GM12878 (cell line): ENCODE results near the gene CDC42BPB. TPM values are rescaled to one million over a fixed set of nuclear protein-coding genes. Genes with fewer than 3 reads are reported as not detected.
A peak's percentile ranks its signal among the peaks of the same experiment; 100 is the strongest.

Source experiments
- ATAC-seq: fragments of 200-7000 bp; cut with Tn5 transposase; 3 replicates; pipeline ENCODE4 v1.9.1; 2020; ENCODE audit warnings: mild to moderate bottlenecking, moderate library complexity
- BruUV-seq: library from RNA; stranded (reverse); fragments of 400-500 nt; replicated peaks from 2 replicates; lab custom pipeline; 2021; lab: Mats Ljungman, UMichigan
- CTCF ChIA-PET: fragments of 300-600 bp; sonication (Branson Sonifier 250); formaldehyde crosslinking; extraction: SDS; loops from one replicate; lab custom pipeline; 2021; ENCODE audit warnings: inconsistent platforms; lab: Yijun Ruan, JAX
- POLR2A ChIA-PET: fragments of 350-600 bp; formaldehyde crosslinking; extraction: SDS; loops from one replicate; lab custom pipeline; 2021; ENCODE audit warnings: inconsistent platforms; lab: Charles Lee
- RAD21 ChIA-PET: fragments of 300-600 bp; sonication (Branson Sonifier 250); formaldehyde crosslinking; loops from one replicate; lab custom pipeline; 2023; ENCODE audit warnings: antibody characterized with exemption; ENCODE audit not compliant: unreplicated experiment; lab: Charles Lee
- SMC1A ChIA-PET: fragments of 300-600 bp; sonication (Branson Sonifier 250); formaldehyde crosslinking; loops from one replicate; lab custom pipeline; 2023; ENCODE audit not compliant: unreplicated experiment, uncharacterized antibody; lab: Charles Lee
- DNase-seq: peaks from one replicate; pipeline ENCODE4 v3.0.0-alpha.2; 2011; ENCODE audit warnings: low read depth, low spot score
- FAIRE-seq: peaks from 3 replicates; lab custom pipeline; 2011; peaks lifted over from hg19 to GRCh38; lab: Jason Lieb, UNC
- H2AFZ ChIP-seq: 2 replicates; pipeline ENCODE4 v1.6.0; 2011; ENCODE audit warnings: low read depth, low read length, control low read depth; ENCODE audit not compliant: control insufficient read depth
- H3K27ac ChIP-seq: 2 replicates; pipeline ENCODE4 v1.5.1; 2011; ENCODE audit warnings: control low read depth; ENCODE audit not compliant: control insufficient read depth, insufficient read depth
- H3K27me3 ChIP-seq, 2 experiments: replicated peaks in 1 of 2; 2 replicates each; pipeline versions ENCODE4 v1.6.0 to v1.6.1; 2011; ENCODE audit warnings: low read length in 1 of 2; ENCODE audit not compliant: control insufficient read depth in 2 of 2, insufficient read depth in 2 of 2
- H3K36me3 ChIP-seq, 2 experiments: 2 replicates each; pipeline ENCODE4 v1.5.1; 2011; ENCODE audit warnings: low read length in 1 of 2; ENCODE audit not compliant: control insufficient read depth in 2 of 2, insufficient read depth in 2 of 2
- H3K4me1 ChIP-seq: 2 replicates; pipeline ENCODE4 v1.6.1; 2011; ENCODE audit warnings: mild to moderate bottlenecking, low read length, moderate library complexity, mixed read lengths; ENCODE audit not compliant: control insufficient read depth, insufficient read depth
- H3K4me2 ChIP-seq: 2 replicates; pipeline ENCODE4 v1.6.0; 2011; ENCODE audit warnings: control low read depth; ENCODE audit not compliant: control insufficient read depth, insufficient read depth
- H3K4me3 ChIP-seq: fragments of 200-600 bp; sonication (generic); 2 replicates; pipeline ENCODE4 v1.5.1; 2016
- H3K79me2 ChIP-seq: 2 replicates; pipeline ENCODE4 v1.6.0; 2011; ENCODE audit warnings: low read length; ENCODE audit not compliant: control insufficient read depth, insufficient read depth
- H3K9ac ChIP-seq: 2 replicates; pipeline ENCODE4 v1.8.0; 2011; ENCODE audit warnings: low read length, control low read depth, mixed read lengths; ENCODE audit not compliant: control insufficient read depth, insufficient read depth
- H3K9me3 ChIP-seq: replicated peaks from 3 replicates; pipeline ENCODE4 v1.5.1; 2011; ENCODE audit warnings: mild to moderate bottlenecking, low read length; ENCODE audit not compliant: control insufficient read depth, insufficient read depth
- H4K20me1 ChIP-seq: 2 replicates; pipeline ENCODE4 v1.6.0; 2011; ENCODE audit not compliant: control insufficient read depth, insufficient read depth
- ASH2L ChIP-seq: fragments of 300-600, 200-600 bp; sonication (generic); IDR thresholded peaks from 2 replicates; pipeline ENCODE4 v1.6.1; 2017; ENCODE audit warnings: low read depth, mild to moderate bottlenecking, borderline replicate concordance
- BACH1 ChIP-seq: fragments of 450-650 bp; IDR thresholded peaks from 2 replicates; pipeline ENCODE4 v1.6.1; 2017; ENCODE audit warnings: mild to moderate bottlenecking, borderline replicate concordance
- CREB1 ChIP-seq: IDR thresholded peaks from 2 replicates; pipeline ENCODE4 v1.6.1; 2012; ENCODE audit warnings: low read depth, mild to moderate bottlenecking, inconsistent platforms
- CUX1 ChIP-seq: IDR thresholded peaks from 2 replicates; pipeline ENCODE4 v1.6.1; 2012; ENCODE audit warnings: improper control_type of control experiment, low read depth, low read length; ENCODE audit not compliant: insufficient replicate concordance
- E2F8 ChIP-seq: fragments of 450-650 bp; IDR thresholded peaks from 2 replicates; pipeline ENCODE4 v1.6.1; 2018; ENCODE audit warnings: mild to moderate bottlenecking, low read depth, moderate library complexity; ENCODE audit not compliant: partially characterized antibody
- GATAD2B ChIP-seq: fragments of 450-650 bp; conservative IDR thresholded peaks from 2 replicates; pipeline ENCODE4 v1.6.1; 2017; ENCODE audit warnings: low read depth, mild to moderate bottlenecking, moderate library complexity
- KAT2A ChIP-seq: conservative IDR thresholded peaks from 2 replicates; pipeline ENCODE4 v1.6.1; 2011; ENCODE audit warnings: low read depth, low read length; ENCODE audit not compliant: control insufficient read depth
- MEF2A ChIP-seq: IDR thresholded peaks from 2 replicates; pipeline ENCODE4 v1.6.1; 2011; ENCODE audit warnings: low read depth, mild to moderate bottlenecking, low read length, moderate library complexity; ENCODE audit not compliant: insufficient read depth
- NRF1 ChIP-seq: conservative IDR thresholded peaks from 2 replicates; pipeline ENCODE4 v1.6.1; 2011; ENCODE audit warnings: mild to moderate bottlenecking, low read depth, low read length, improper control_type of control experiment
- PAX8 ChIP-seq: fragments of 450-650 bp; IDR thresholded peaks from 2 replicates; pipeline ENCODE4 v1.6.1; 2017; ENCODE audit warnings: mild to moderate bottlenecking, moderate library complexity
- POU2F2 ChIP-seq: IDR thresholded peaks from 3 replicates; pipeline ENCODE4 v1.6.1; 2011; ENCODE audit warnings: low read depth, mild to moderate bottlenecking, low read length, borderline replicate concordance
- RFX5 ChIP-seq: IDR thresholded peaks from 2 replicates; pipeline ENCODE4 v1.6.1; 2011; ENCODE audit warnings: low read depth, low read length, improper control_type of control experiment
- ZNF274 ChIP-seq: IDR thresholded peaks from one replicate; pipeline ENCODE4 v1.8.0; 2011; ENCODE audit not compliant: insufficient read length, insufficient read depth
- ZZZ3 ChIP-seq: IDR thresholded peaks from 2 replicates; pipeline ENCODE4 v1.6.1; 2011; ENCODE audit warnings: low read depth; ENCODE audit not compliant: control insufficient read depth, insufficient read length
- WGBS: methylation state at CpG from one replicate; pipeline ENCODE4 v1.1.6; 2016; ENCODE audit warnings: low lambda C conversion rate; ENCODE audit not compliant: insufficient replicate concordance, insufficient coverage; ENCODE audit errors: missing lambda C conversion rate; 5-methylcytosine and 5-hydroxymethylcytosine counted together
- in situ Hi-C: fragments of 300-500 bp; cut with MboI; formaldehyde crosslinking; loops from 9 replicates; pipeline ENCODE4 v1.14.3; 2018; ENCODE audit warnings: mixed read lengths
- intact Hi-C: fragments of 100-400 bp; cut with micrococcal nuclease; formaldehyde crosslinking; loops from one replicate; pipeline ENCODE4 v1.14.2; 2022; ENCODE audit not compliant: unreplicated experiment
- polyA plus RNA-seq, 11 experiments: library from polyadenylated mRNA; depleted of rRNA in 4 of 11; unstranded in 6 of 11; stranded (reverse) in 5 of 11; fragments of >200 nt; fragmentation: Nextera tagmentation in 4 of 11; fragmentation: Illumina TruSeq in 1 of 11; extraction: Ambion mirVana in 4 of 11; extraction: Trizol in 1 of 11; gene quantifications; 1 replicate in 1 of 11; 2 replicates in 10 of 11; pipeline versions ENCODE4 v1.2.1 to v1.2.3, GENCODE V29; 2011 to 2016; ENCODE audit warnings: inconsistent platforms in 2 of 11, missing spikeins in 2 of 11, low read depth in 1 of 11
- total RNA-seq, 4 experiments: library from RNA; depleted of rRNA in 3 of 4; stranded (reverse); fragments of >200 nt in 3 of 4; fragmentation: Illumina TruSeq in 1 of 4; extraction: Trizol in 1 of 4; gene quantifications; 2 replicates each; pipeline versions ENCODE4 v1.2.1 to v1.2.3, GENCODE V29; 2013 to 2021

The CDC42BPB gene
- total and polyA plus RNA-seq, 10 of the 15 experiments (the other 5 are each of a cell fraction or from before 2014, with no cell fraction given): 0.42 to 22.1 (median 13.3) TPM

GRCh38 chr14:103084021-103084919 lies 26.9 kb upstream of the CDC42BPB start, which contains the start of gene LBHD2:
Gene LBHD2, plus strand, starts transcription at chr14:103084210. Its CDS starts 1,803 bp downstream, at chr14:103086013.
- TF ChIP-seq MEF2A (no peak), GATAD2B (no peak), CREB1 (no peak), RFX5 (no peak), ZNF274 (no peak), ASH2L (no peak), NRF1 (no peak), ZZZ3 (no peak), CUX1 (no peak), BACH1 (no peak), KAT2A (no peak), POU2F2 (no peak), PAX8 (no peak), E2F8 (no peak)
- H4K20me1 ChIP-seq: no peaks in the 10 kb centered on the region
- ChIA-PET RAD21 (no interaction called here), CTCF (no interaction called here), POLR2A (no interaction called here), SMC1A (no interaction called here)
- H3K4me3 ChIP-seq: no peak within 1 kb of the TSS
- H3K4me2 ChIP-seq: no peak within 1 kb of the TSS
- in situ Hi-C loops (no loop called here), intact Hi-C loops (no loop called here)
- H3K79me2 ChIP-seq: no peaks in the 10 kb centered on the region
- DNase-seq (no peak), ATAC-seq (peak; percentile 14; the same call in 2 of the 3 replicates), FAIRE-seq (no peak)
- no TSS peak for BruUV-seq
- 38% methylated on average over 32 of the region's 61 CpGs for WGBS
- H3K9me3 ChIP-seq: no peaks in the 10 kb centered on the region
- no peaks in the 10 kb centered on the region for H3K36me3 ChIP-seq
- H3K9ac ChIP-seq: no peak within 1 kb of the TSS
- peaks cover 0 to 2% of the 10 kb centered on the region in 2 experiments; a peak in 2 of 4 replicates for H3K27me3 ChIP-seq
- no peaks in the 10 kb centered on the region for H3K4me1 ChIP-seq
- H2AFZ ChIP-seq: no peak within 1 kb of the TSS
- no peak within 1 kb of the TSS for H3K27ac ChIP-seq
